Measurements from ENCODE around the gene SEPTIN5. TPM values are rescaled to one million over a fixed set of nuclear protein-coding genes. Genes with fewer than 3 reads are reported as not detected.

Gene SEPTIN5
- total RNA-seq, 1 experiment from 2014 or later: 1.00 TPM

DNA sequence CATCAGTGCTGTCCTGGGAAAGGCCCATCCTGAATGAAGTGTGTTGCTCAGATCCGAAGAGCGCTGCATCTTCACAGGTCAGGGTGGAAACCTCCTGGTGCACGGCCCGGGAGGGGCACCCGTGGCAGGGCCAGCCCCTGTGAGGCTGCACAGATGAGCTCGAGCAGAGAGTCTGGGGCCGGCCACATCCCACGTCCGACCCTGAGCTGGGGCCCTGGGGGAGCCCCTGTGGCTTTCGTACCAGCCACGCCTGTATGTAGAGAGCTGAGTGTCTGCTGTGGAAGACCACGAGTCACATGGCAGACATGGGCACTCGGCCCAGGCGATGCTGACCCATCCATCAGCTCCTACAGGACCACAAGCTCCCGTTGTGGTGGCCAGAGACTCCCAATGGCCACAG, 24.9 kb upstream of the SEPTIN5 start:
- POLR2A ChIA-PET: no interaction called here

DNA sequence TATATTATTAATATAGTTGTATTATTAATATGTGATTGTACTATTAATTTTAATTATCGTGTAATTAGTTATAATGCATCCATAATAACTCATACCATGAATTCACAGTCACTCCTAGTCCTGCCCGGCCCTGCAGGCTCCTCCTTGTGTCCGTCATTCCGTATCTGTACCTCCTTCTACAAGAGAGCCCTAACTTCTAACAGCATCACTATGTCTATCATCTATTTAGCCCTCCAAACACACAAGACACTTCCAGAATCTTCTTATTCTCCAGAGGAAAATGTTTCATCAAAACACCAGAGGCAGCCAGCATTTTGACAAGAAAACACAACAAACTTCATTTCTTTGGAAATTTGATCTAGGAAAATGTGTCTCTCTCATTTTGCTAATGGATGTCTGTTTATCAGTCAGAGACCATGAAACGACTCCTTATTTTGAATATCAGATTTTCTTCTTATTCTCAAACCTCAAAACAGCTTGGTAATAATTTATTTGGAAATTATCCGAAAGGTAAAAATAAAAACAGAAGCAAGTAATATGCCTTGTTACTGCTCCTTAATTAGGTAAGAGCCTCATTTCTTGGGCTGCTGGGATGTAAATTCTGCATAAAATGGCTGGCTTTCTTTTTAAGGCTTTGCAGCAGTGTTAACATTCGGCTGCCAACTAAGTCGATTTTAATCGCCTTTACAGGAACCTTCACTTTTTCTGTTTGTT, 23.1 kb upstream of the SEPTIN5 start:
- intact Hi-C loops (cut with micrococcal nuclease; ENCODE audit: unreplicated experiment): no loop called here
- Histone ChIP-seq H3K4me1 (peaks cover 3% of the 10 kb centered on the region; the same call in 1 of the 2 replicates), H3K4me3 (ENCODE audit: low read depth, low read length) (peak overlapping the region; percentile 21), H3K36me3 (ENCODE audit: control insufficient read depth, insufficient read depth, low read length) (no peaks in the 10 kb centered on the region), H3K27me3 (replicated peaks; ENCODE audit: control insufficient read depth, insufficient read depth, low read length) (no peaks in the 10 kb centered on the region), H3K9me3 (no peaks in the 10 kb centered on the region)
- Mint-ChIP-seq H3K9me3 (ENCODE audit: unreplicated experiment) (no peaks in the 10 kb centered on the region), H3K36me3 (ENCODE audit: insufficient read depth, unreplicated experiment) (no peaks in the 10 kb centered on the region), H3K4me3 (ENCODE audit: unreplicated experiment) (peak overlapping the region; percentile 57), H3K27ac (ENCODE audit: unreplicated experiment) (peak overlapping the region; percentile 79), H3K27me3 (ENCODE audit: insufficient read depth, unreplicated experiment) (no peaks in the 10 kb centered on the region), H3K4me1 (ENCODE audit: low read depth, unreplicated experiment) (no peaks in the 10 kb centered on the region)
- TF ChIP-seq, protein P1, sequence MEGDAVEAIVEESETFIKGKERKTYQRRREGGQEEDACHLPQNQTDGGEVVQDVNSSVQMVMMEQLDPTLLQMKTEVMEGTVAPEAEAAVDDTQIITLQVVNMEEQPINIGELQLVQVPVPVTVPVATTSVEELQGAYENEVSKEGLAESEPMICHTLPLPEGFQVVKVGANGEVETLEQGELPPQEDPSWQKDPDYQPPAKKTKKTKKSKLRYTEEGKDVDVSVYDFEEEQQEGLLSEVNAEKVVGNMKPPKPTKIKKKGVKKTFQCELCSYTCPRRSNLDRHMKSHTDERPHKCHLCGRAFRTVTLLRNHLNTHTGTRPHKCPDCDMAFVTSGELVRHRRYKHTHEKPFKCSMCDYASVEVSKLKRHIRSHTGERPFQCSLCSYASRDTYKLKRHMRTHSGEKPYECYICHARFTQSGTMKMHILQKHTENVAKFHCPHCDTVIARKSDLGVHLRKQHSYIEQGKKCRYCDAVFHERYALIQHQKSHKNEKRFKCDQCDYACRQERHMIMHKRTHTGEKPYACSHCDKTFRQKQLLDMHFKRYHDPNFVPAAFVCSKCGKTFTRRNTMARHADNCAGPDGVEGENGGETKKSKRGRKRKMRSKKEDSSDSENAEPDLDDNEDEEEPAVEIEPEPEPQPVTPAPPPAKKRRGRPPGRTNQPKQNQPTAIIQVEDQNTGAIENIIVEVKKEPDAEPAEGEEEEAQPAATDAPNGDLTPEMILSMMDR (IDR thresholded peaks at IDR 0.05; ENCODE audit: insufficient read depth in 1 of 2, low read depth in 1 of 2, low read length in 1 of 2, severe bottlenecking in 1 of 2, unreplicated experiment in 1 of 2): no peak
- no TSS peak for BruUV-seq (replicated peaks)
- POLR2A ChIA-PET: no interaction called here
- DNase-seq: no peak
- CTCF ChIA-PET: interaction anchor here (0.6 to 1.1 kb wide), 4 partner anchors 9 to 62 kb away, joined by 3 to 4 read pairs (median 4); no protein-coding TSS in a partner anchor

More for the DNA sequence above, 24.9 kb upstream of the SEPTIN5 start:
- CTCF ChIA-PET: interaction anchor here (0.7 to 1.3 kb wide), 4 partner anchors 10 to 264 kb away, joined by 3 read pairs; no protein-coding TSS in a partner anchor
- no peaks in the 10 kb centered on the region for H3K9me3 Mint-ChIP-seq (ENCODE audit: unreplicated experiment)
- H3K27ac Mint-ChIP-seq (ENCODE audit: unreplicated experiment): no peak overlapping the region
- Histone ChIP-seq H3K9me3 (no peaks in the 10 kb centered on the region), H3K27me3 (replicated peaks; ENCODE audit: control insufficient read depth, insufficient read depth, low read length) (no peaks in the 10 kb centered on the region), H3K4me1 (peaks cover 3% of the 10 kb centered on the region; the same call in 1 of the 2 replicates), H3K4me3 (ENCODE audit: low read depth, low read length) (no peak overlapping the region), H3K36me3 (ENCODE audit: control insufficient read depth, insufficient read depth, low read length) (no peaks in the 10 kb centered on the region)
- DNase-seq: no peak
- no TSS peak for BruUV-seq (replicated peaks)
- TF ChIP-seq, protein P1 (IDR thresholded peaks at IDR 0.05; ENCODE audit: insufficient read depth in 1 of 2, low read depth in 1 of 2, low read length in 1 of 2, severe bottlenecking in 1 of 2, unreplicated experiment in 1 of 2): no peak
- intact Hi-C loops (cut with micrococcal nuclease; ENCODE audit: unreplicated experiment): no loop called here
- H3K4me3 Mint-ChIP-seq (ENCODE audit: unreplicated experiment): no peak overlapping the region
- H3K27me3 Mint-ChIP-seq (ENCODE audit: insufficient read depth, unreplicated experiment): no peaks in the 10 kb centered on the region
- no peaks in the 10 kb centered on the region for H3K4me1 Mint-ChIP-seq (ENCODE audit: low read depth, unreplicated experiment)
- H3K36me3 Mint-ChIP-seq (ENCODE audit: insufficient read depth, unreplicated experiment): no peaks in the 10 kb centered on the region

DNA sequence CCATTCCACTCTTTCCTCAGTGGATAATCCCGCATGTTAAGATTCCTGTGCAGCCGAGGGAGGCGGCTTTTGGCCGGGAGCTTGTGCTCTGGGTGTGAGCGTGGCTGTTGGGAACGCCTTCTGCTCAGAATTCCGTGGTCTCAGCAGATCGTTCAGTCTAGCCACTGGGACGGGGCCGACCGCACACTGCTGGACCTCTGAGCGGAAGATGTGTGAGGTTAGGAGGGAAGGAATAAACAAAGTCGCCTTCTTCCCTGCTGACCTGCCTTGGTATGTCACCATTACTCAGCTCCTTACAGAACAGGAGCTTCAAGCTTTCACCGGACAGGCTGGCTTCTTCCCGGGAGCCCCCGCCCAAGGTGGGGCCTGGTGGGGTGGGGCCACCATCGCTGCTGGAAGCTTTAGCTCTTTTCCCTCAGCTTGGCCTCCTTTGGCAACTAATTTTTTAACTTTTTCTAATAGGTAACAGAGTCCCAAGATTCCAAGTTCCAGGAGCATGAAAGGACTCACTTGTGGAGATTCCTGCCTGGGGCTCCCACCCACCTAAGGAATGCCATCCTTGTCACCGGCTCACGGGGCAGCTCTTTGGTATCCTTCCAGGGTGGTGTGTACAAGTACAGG, 22.5 kb upstream of the SEPTIN5 start:
- no peaks in the 10 kb centered on the region for H3K4me1 Mint-ChIP-seq (ENCODE audit: low read depth, unreplicated experiment)
- Histone ChIP-seq H3K4me1 (peaks cover 3% of the 10 kb centered on the region; the same call in 1 of the 2 replicates), H3K4me3 (ENCODE audit: low read depth, low read length) (peak overlapping the region; percentile 21), H3K27me3 (replicated peaks; ENCODE audit: control insufficient read depth, insufficient read depth, low read length) (no peaks in the 10 kb centered on the region), H3K36me3 (ENCODE audit: control insufficient read depth, insufficient read depth, low read length) (no peaks in the 10 kb centered on the region), H3K9me3 (no peaks in the 10 kb centered on the region)
- POLR2A ChIA-PET: no interaction called here
- no TSS peak for BruUV-seq (replicated peaks)
- peak overlapping the region; percentile 57 for H3K4me3 Mint-ChIP-seq (ENCODE audit: unreplicated experiment)
- CTCF ChIA-PET: interaction anchor here (0.5 to 1.1 kb wide), 5 partner anchors 8 to 390 kb away, joined by 3 to 5 read pairs (median 4); no protein-coding TSS in a partner anchor
- no peaks in the 10 kb centered on the region for H3K36me3 Mint-ChIP-seq (ENCODE audit: insufficient read depth, unreplicated experiment)
- intact Hi-C loops (cut with micrococcal nuclease; ENCODE audit: unreplicated experiment): no loop called here
- peak overlapping the region; percentile 79 for H3K27ac Mint-ChIP-seq (ENCODE audit: unreplicated experiment)
- TF ChIP-seq, protein P1 (IDR thresholded peaks at IDR 0.05; ENCODE audit: insufficient read depth in 1 of 2, low read depth in 1 of 2, low read length in 1 of 2, severe bottlenecking in 1 of 2, unreplicated experiment in 1 of 2): no peak
- H3K9me3 Mint-ChIP-seq (ENCODE audit: unreplicated experiment): no peaks in the 10 kb centered on the region
- DNase-seq: peak in 1 of 2 experiments; percentile 53
- no peaks in the 10 kb centered on the region for H3K27me3 Mint-ChIP-seq (ENCODE audit: insufficient read depth, unreplicated experiment)

All from Caco-2 (cell line).